Kidney (tissue), 14 donors: Measurements from ENCODE around the gene ZSCAN10. TPM values are rescaled to one million over a fixed set of nuclear protein-coding genes. Genes with fewer than 3 reads are reported as not detected.
"Not testable (repeated sequence)": the region's sequence is repeated elsewhere in the genome, so short reads cannot be mapped to it uniquely, and the experiment has no call there.

Experiments
- DNase-seq, 5 donors: peaks; one replicate each; pipeline ENCODE4 v3.0.0-alpha.2; 2013 to 2020
- FAIRE-seq: peaks from 2 replicates; lab custom pipeline; 2012; peaks lifted over from hg19 to GRCh38; lab: Jason Lieb, UNC
- H3K27ac ChIP-seq, 2 donors: one replicate each; pipeline ENCODE4 v1.7.0; 2013; ENCODE audit warnings: low read depth in 2 of 2, low read length in 2 of 2, inconsistent platforms in 1 of 2
- H3K27me3 ChIP-seq: one replicate; pipeline ENCODE4 v1.7.1; 2013; ENCODE audit warnings: low read length, inconsistent platforms; ENCODE audit not compliant: control insufficient read depth, insufficient read depth
- H3K36me3 ChIP-seq, 3 donors: one replicate each; pipeline versions ENCODE4 v1.7.0 to v1.7.1; 2013; ENCODE audit warnings: low read length in 3 of 3, control low read depth in 1 of 3, inconsistent platforms in 1 of 3; ENCODE audit not compliant: insufficient read depth in 3 of 3, control insufficient read depth in 2 of 3
- H3K4me1 ChIP-seq, 3 donors: one replicate each; pipeline versions ENCODE4 v1.7.0 to v1.7.1; 2013; ENCODE audit warnings: low read length in 3 of 3, inconsistent platforms in 1 of 3, low read depth in 1 of 3; ENCODE audit not compliant: control insufficient read depth in 2 of 3, insufficient read depth in 2 of 3
- H3K4me3 ChIP-seq, 3 donors: one replicate each; pipeline versions ENCODE4 v1.7.0 to v1.8.1; 2013; ENCODE audit warnings: low read length in 3 of 3, control low read depth in 1 of 3, inconsistent platforms in 1 of 3
- H3K9ac ChIP-seq, 3 donors: one replicate each; pipeline versions ENCODE4 v1.7.0 to v1.7.1; 2013; ENCODE audit warnings: low read length in 3 of 3, control low read depth in 1 of 3, inconsistent platforms in 1 of 3
- H3K9me3 ChIP-seq, 3 donors: one replicate each; pipeline versions ENCODE4 v1.7.0 to v1.7.1; 2013; ENCODE audit warnings: low read length in 3 of 3, control low read depth in 1 of 3, inconsistent platforms in 1 of 3; ENCODE audit not compliant: control insufficient read depth in 2 of 3, insufficient read depth in 1 of 3
- intact Hi-C: fragments of 100-400 bp; cut with DNase I; formaldehyde crosslinking; loops from one replicate; pipeline ENCODE4 v1.11.1; 2022
- polyA plus RNA-seq: library from polyadenylated mRNA; stranded (reverse); fragments of 350-450 nt; fragmentation: Illumina TruSeq; extraction: RNeasy Lipid Tissue Mini Kit (QIAGEN cat#74804); gene quantifications from one replicate; pipeline ENCODE4 v1.2.3, GENCODE V29; 2014; ENCODE audit warnings: low read depth, low replicate concordance; ENCODE audit not compliant: insufficient read depth
- total RNA-seq: library from RNA; stranded (reverse); fragmentation: NEBNext Ultra II Directional; extraction: Animal tissue kit (Norgen Biotek cat#: 25700); gene quantifications from one replicate; pipeline ENCODE4 v1.2.1, GENCODE V29; 2021
- TF ChIP-seq, protein P1 (sequence below): IDR thresholded peaks from 3 replicates; pipeline ENCODE4 v1.5.1; 2012; ENCODE audit warnings: mild to moderate bottlenecking, moderate library complexity, borderline replicate concordance; ENCODE audit not compliant: insufficient read depth; ENCODE audit errors: extremely low read depth
- donor health status: control.
- donor health status: control.
- donor health status: control.
- donor health status: control.
- donor health status: control.
- donor health status: DM: yes; HTN: yes; CAD: no.
- donor health status: Normal renal cell carcinoma (clear cell type).

ZSCAN10 gene
- total and polyA plus RNA-seq, 2 donors from 2014 or later, result not detected

DNA sequence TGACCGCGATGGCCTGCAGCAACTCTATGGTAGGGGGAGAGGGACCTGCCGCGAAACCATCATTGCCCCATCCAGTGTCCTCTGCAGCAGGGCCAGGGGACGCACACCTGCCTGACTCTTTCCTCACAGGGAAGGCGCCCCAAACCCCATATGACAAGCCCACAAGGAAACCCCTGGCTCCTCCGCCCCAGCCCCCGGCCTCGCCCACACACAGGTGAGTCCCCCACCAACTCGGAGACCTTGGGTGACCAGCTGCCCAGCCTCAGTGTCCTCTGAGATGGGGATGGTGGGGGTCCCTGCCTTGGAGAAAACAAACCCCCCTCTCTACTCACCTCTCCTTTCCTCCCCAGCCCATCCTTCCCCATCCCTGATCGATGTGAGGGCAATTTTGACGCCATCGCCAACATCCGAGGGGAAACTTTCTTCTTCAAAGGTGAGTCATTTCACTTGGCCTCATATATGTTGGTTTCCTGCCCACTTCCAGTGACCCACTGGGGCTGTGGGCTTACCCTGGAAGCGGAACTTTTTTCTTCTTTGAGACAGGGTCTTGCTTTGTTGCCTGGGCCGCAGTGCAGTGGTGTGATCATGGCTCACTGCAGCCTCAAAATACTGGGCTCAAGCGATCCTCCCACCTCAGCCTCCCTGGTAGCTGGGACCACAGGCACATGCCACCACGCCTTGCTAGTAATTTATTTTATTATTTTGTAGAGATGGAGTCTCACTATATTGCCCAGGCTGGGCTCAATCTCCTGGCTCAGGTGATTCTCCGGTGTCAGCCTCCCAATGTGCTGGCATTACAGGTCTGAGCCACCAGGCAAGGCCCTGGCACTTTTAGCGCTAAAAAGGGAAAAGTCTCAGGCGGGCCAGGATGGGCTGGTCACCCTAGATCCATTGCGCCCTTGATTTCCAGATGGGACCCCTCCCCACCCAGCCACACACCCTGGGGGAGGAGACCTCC lies 41.6 kb downstream of the ZSCAN10 start:
- Histone ChIP-seq H3K9me3 (no peaks in the 10 kb centered on the region), H3K27me3 (no peaks in the 10 kb centered on the region), H3K4me3 (no peak overlapping the region), H3K9ac (no peak overlapping the region), H3K4me1 (peaks cover 0 to 7% (median 3%) of the 10 kb centered on the region in 3 donors), H3K36me3 (no peaks in the 10 kb centered on the region), H3K27ac (no peak overlapping the region)
- no peak for FAIRE-seq
- intact Hi-C loops, result no loop called here
- TF ChIP-seq, protein P1, sequence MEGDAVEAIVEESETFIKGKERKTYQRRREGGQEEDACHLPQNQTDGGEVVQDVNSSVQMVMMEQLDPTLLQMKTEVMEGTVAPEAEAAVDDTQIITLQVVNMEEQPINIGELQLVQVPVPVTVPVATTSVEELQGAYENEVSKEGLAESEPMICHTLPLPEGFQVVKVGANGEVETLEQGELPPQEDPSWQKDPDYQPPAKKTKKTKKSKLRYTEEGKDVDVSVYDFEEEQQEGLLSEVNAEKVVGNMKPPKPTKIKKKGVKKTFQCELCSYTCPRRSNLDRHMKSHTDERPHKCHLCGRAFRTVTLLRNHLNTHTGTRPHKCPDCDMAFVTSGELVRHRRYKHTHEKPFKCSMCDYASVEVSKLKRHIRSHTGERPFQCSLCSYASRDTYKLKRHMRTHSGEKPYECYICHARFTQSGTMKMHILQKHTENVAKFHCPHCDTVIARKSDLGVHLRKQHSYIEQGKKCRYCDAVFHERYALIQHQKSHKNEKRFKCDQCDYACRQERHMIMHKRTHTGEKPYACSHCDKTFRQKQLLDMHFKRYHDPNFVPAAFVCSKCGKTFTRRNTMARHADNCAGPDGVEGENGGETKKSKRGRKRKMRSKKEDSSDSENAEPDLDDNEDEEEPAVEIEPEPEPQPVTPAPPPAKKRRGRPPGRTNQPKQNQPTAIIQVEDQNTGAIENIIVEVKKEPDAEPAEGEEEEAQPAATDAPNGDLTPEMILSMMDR, result no peak
- peak in 2 of 5 donors; percentile 48 to 78 for DNase-seq

- Histone ChIP-seq H3K36me3 (no peaks in the 10 kb centered on the region), H3K4me3 (no peak overlapping the region), H3K9ac (no peak overlapping the region), H3K27ac (no peak overlapping the region), H3K9me3 (no peaks in the 10 kb centered on the region), H3K27me3 (no peaks in the 10 kb centered on the region), H3K4me1 (peaks cover 0 to 7% (median 3%) of the 10 kb centered on the region in 3 donors)
- peak in 1 of 5 donors; percentile 52 for DNase-seq
- TF ChIP-seq, protein P1, result no peak
- intact Hi-C loops, result no loop called here
- FAIRE-seq, result no peak
These were observed 42.5 kb downstream of the ZSCAN10 start for GRCh38 chr16:3056336-3057180.

DNA sequence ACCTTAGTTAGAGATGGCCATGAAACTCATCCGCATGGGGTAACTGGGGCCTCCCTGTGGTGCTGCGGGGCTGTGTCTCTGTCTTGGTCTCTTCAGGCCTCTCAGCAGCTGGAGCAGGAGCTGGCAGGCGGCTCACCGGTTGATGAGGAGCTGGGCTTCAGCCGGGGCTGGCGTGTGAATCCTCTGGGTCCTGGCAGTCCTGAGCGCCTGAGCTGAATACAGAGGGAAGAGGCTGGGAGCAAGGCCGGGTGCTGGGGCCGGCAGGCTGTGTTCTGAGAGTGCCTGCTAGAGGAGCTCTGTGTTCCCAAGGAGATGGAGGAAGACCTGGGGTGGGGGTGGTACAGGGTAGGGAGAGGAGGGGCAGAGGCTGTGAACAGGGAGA lies 43.4 kb downstream of the ZSCAN10 start:
- H3K36me3 ChIP-seq, H3K27me3 ChIP-seq, FAIRE-seq, H3K27ac ChIP-seq, DNase-seq, H3K4me1 ChIP-seq, H3K4me3 ChIP-seq, H3K9ac ChIP-seq, intact Hi-C loops, H3K9me3 ChIP-seq: not testable (repeated sequence)
